Nephron progenitor cell (in vitro differentiated cells): ENCODE results near the gene BCL11A.

Source experiments
- DNase-seq: peaks from one replicate; pipeline ENCODE4 v3.0.0; 2021
- H3K27ac Mint-ChIP-seq: 2 replicates; pipeline ENCODE4 v1.8.0; 2021; ENCODE audit warnings: mild to moderate bottlenecking, moderate library complexity, mixed read lengths
- H3K27me3 Mint-ChIP-seq: 2 replicates; pipeline ENCODE4 v1.8.0; 2021; ENCODE audit warnings: mild to moderate bottlenecking, low read depth, mixed read lengths; ENCODE audit not compliant: poor library complexity
- H3K36me3 Mint-ChIP-seq: 2 replicates; pipeline ENCODE4 v1.8.0; 2021; ENCODE audit warnings: low read depth, mixed read lengths
- H3K4me1 Mint-ChIP-seq: 2 replicates; pipeline ENCODE4 v1.8.0; 2021; ENCODE audit warnings: mixed read lengths
- H3K4me3 Mint-ChIP-seq: 2 replicates; pipeline ENCODE4 v1.8.0; 2021; ENCODE audit warnings: mild to moderate bottlenecking, moderate library complexity, mixed read lengths
- H3K9me3 Mint-ChIP-seq: 2 replicates; pipeline ENCODE4 v1.8.0; 2021; ENCODE audit warnings: mild to moderate bottlenecking, moderate library complexity, mixed read lengths
- CTCF ChIP-seq: fragments of 200-600 bp; sonication (generic); IDR thresholded peaks from 2 replicates; pipeline ENCODE4 v1.5.0; 2021; ENCODE audit warnings: antibody characterized with exemption

The BCL11A gene

DNA sequence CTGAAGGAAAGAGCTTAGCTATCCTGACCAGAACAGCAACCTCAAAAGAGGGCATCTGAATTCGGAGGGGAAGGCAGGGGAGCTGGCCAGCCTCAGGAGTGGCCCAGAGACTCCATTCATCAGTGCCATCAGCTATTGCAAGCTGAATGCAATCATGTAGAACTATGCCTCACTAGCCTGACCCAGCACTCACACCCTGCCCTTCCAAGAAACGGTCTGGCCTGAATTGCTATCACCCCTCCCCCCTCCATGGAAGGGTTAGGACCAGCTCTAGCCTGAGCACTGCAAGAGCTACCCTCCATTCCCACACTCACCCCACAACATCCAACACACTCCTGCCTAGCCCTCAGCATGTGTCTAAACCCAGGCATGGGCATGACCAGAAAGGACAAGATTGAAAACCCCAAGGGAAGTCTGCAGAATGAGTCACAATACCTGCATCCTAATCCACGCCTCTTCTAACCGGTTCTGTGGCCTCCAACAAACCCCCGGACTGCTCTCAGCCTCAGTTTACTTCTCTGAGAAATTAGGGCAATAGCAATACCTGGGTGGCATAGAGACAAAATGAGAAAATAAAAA, 120.3 kb downstream of the BCL11A start:
- no peaks in the 10 kb centered on the region for H3K9me3 Mint-ChIP-seq
- peak overlapping the region; percentile 79 for H3K27ac Mint-ChIP-seq
- H3K27me3 Mint-ChIP-seq, result peaks cover 17% of the 10 kb centered on the region
- DNase-seq, result no peak
- H3K4me1 Mint-ChIP-seq, result peaks cover 66% of the 10 kb centered on the region
- no peak for TF ChIP-seq CTCF
- no peak overlapping the region for H3K4me3 Mint-ChIP-seq
- no peaks in the 10 kb centered on the region for H3K36me3 Mint-ChIP-seq

GRCh38 chr2:60432035-60432601, 121.3 kb downstream of the BCL11A start:
- H3K27me3 Mint-ChIP-seq, result peaks cover 16% of the 10 kb centered on the region
- peaks cover 2% of the 10 kb centered on the region for H3K9me3 Mint-ChIP-seq
- no peak for TF ChIP-seq CTCF
- H3K4me1 Mint-ChIP-seq, result peaks cover 56% of the 10 kb centered on the region
- H3K36me3 Mint-ChIP-seq, result no peaks in the 10 kb centered on the region
- no peak overlapping the region for H3K4me3 Mint-ChIP-seq
- DNase-seq, result no peak
- no peak overlapping the region for H3K27ac Mint-ChIP-seq

GRCh38 chr2:60429681-60430080, 123.8 kb downstream of the BCL11A start:
- peaks cover 19% of the 10 kb centered on the region for H3K27me3 Mint-ChIP-seq
- H3K27ac Mint-ChIP-seq, result no peak overlapping the region
- H3K4me3 Mint-ChIP-seq, result no peak overlapping the region
- peaks cover 36% of the 10 kb centered on the region for H3K4me1 Mint-ChIP-seq
- DNase-seq, result no peak
- H3K9me3 Mint-ChIP-seq, result peaks cover 13% of the 10 kb centered on the region
- no peaks in the 10 kb centered on the region for H3K36me3 Mint-ChIP-seq
- no peak for TF ChIP-seq CTCF

DNA sequence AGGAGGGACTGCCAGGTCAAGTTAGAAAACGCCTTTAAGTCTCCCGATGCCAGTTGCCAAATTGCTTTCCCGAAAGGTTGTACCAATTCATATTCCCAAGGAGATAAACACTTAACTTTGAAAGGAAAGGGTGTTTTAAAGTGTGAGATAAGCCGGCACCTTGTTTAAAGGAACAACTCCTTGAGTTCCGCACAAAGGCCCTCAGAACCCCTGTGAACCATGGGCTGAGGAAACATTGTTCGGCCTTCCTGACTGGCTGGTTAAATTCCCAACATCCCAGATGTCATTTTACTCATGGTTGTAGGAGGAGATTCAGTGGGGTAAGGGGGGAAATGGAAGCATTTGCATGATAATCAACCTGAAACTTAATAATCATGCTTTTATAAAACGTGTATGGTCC, 126.6 kb downstream of the BCL11A start:
- H3K4me1 Mint-ChIP-seq, result peaks cover 11% of the 10 kb centered on the region
- no peak overlapping the region for H3K4me3 Mint-ChIP-seq
- peaks cover 13% of the 10 kb centered on the region for H3K9me3 Mint-ChIP-seq
- H3K27me3 Mint-ChIP-seq, result peaks cover 15% of the 10 kb centered on the region
- no peaks in the 10 kb centered on the region for H3K36me3 Mint-ChIP-seq
- no peak for DNase-seq
- H3K27ac Mint-ChIP-seq, result no peak overlapping the region
- TF ChIP-seq CTCF, result no peak

DNA sequence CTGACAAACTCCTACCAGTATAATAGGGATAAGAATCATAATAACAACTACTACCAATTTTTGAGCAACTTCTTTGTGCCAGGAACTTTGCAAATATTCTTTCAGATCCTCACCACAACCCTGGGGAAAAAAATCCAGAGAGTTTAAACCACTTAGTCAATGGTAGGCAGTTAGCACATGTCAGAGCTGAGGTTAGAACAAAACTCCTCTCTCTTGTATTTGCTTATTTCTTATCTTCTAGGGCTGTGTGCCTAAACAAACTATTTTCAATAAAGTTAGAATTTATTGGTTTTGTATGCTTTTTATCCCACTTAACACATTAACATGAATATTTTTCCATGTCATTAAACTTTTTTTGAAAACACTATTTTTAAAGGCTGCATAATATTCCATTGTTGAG, 127.1 kb downstream of the BCL11A start:
- TF ChIP-seq CTCF, result no peak
- no peak overlapping the region for H3K27ac Mint-ChIP-seq
- H3K4me1 Mint-ChIP-seq, result peaks cover 6% of the 10 kb centered on the region
- H3K27me3 Mint-ChIP-seq, result peaks cover 15% of the 10 kb centered on the region
- H3K4me3 Mint-ChIP-seq, result no peak overlapping the region
- no peak for DNase-seq
- no peaks in the 10 kb centered on the region for H3K36me3 Mint-ChIP-seq
- H3K9me3 Mint-ChIP-seq, result peaks cover 13% of the 10 kb centered on the region

DNA sequence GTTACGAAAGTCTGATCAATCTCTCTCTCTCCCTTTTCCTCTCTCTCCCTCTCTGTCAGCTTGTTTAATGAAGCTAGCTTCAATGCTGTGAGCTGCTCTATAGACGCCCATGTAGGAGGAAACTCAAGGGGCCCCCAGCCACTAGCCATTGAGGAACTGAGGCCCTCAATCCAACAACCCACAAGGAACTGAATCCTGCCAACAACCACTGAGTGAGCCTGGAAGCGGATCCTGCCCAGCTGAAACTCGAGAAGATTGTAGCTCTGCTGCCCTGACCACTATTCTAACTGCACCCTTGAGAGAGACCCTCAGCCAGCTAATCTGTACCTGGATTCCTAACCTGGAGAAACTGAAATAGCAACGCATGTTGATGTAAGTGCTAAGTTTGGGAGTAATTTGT, 129.2 kb downstream of the BCL11A start:
- Mint-ChIP-seq H3K9me3 (peaks cover 13% of the 10 kb centered on the region), H3K4me1 (peaks cover 5% of the 10 kb centered on the region), H3K27me3 (peaks cover 14% of the 10 kb centered on the region), H3K27ac (peak overlapping the region; percentile 56), H3K36me3 (no peaks in the 10 kb centered on the region), H3K4me3 (no peak overlapping the region)
- DNase-seq, result no peak
- no peak for TF ChIP-seq CTCF
